T follicular helper cell (primary cell): Measurements from ENCODE around the gene PSMD13.

Source experiments
- DNase-seq: peaks from one replicate; pipeline ENCODE4 v3.0.0-alpha.2; 2020; ENCODE audit warnings: low read depth

PSMD13 gene

DNA sequence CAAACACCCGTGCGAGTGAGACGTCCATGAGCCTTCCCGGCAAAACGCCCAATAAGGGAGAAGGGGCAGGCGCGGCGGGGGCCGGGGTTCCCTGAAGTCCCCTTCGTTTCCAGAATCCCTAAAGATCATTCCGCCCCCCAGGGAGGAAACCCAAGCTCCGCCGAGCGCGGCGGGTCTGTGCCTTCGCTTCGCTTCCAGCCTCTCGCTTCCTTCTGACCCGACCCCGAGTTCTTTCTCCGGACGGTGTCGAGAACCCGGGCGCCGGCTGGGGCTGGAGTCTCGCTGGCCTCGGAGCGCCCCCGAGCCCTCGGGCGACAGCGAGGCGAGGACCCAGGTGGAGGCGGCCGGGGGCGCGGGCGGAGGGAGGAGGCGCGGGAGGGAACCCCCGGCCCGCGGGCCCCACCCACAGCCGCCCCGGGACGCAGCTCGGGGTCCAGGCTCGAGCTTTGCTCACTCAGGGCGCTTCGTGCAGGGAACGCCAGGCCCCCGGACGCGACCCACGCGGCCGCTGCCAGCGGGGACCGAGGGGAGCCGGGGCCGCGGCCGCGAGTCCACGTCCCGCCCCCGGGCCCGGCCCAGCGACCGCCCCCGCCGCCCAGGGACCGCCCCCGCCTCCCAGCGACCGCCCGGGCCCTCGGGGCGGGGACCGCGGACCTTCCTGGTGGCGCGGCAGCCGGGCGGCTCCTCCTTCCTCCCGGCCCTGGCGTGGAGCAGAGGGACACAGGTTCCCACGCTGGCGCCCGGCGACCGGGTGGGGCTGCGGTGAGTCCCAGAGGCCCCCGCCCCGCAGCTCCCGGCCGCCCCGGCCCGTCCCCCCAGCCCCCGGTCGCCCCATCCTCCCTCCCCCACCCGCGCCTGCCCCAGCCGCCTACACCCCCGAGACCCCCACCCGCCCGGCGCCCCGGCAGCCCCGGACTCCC lies 52.0 kb downstream of the PSMD13 start, which contains the start of gene PGGHG:
PGGHG (plus strand) TSS at position 649 of the 920 bp plus-strand sequence. CDS start 691 bp downstream, outside the sequence.
- DNase-seq = no peak

DNA sequence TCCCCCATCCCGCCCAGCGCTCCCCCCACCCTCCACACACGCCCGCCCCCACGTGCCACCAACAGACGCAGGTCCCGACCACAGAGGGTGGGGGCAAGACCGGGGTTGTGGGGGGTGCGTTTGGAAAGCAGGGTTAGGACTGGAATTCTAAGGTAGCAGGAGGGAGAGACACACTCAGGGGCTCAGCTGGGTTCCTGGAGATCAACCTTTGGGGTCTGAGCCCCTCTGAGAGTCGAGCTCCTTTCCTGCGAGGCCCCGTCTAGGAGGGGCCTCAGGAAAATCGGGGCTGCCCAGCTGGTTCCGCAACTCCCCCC lies 52.6 kb downstream of the PSMD13 start:
- DNase-seq = no peak

DNA sequence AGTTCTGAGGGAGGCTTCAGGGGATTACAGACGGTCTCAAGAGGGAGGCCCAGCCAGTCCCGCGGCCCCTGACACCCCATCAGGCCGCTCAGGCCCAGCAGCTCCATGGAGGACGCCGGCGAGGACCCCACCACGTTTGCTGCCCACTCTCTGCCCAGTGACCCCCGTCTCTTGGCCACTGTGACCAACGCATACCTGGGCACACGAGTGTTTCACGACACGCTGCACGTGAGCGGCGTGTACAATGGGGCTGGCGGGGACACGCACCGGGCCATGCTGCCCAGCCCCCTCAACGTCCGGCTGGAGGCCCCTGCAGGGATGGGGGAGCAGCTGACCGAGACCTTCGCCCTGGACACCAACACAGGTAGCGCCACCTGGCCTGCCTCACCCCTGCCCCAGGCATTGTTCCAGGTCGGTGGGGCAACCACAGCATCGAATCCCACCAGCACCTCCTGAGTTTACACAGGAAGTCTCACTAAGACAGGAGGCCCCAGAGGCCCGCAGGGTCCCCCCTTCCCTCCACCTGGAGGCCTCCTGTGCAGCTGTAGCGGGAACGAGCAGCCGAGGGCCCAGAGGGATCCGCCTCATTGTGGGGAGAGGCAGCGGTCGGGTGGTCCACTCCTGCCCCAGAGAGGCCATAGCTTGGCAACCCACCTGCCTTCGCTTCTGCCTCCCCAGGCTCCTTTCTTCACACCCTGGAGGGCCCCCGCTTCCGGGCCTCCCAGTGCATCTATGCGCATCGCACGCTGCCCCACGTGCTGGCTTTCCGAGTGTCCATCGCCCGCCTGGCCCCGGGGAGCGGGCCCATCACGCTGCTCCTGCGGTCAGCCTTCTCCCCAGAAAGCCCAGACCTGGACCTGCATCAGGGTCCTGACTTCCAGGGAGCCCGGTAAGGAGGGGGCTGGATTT lies 53.2 kb downstream of the PSMD13 start:
- DNase-seq = no peak

DNA sequence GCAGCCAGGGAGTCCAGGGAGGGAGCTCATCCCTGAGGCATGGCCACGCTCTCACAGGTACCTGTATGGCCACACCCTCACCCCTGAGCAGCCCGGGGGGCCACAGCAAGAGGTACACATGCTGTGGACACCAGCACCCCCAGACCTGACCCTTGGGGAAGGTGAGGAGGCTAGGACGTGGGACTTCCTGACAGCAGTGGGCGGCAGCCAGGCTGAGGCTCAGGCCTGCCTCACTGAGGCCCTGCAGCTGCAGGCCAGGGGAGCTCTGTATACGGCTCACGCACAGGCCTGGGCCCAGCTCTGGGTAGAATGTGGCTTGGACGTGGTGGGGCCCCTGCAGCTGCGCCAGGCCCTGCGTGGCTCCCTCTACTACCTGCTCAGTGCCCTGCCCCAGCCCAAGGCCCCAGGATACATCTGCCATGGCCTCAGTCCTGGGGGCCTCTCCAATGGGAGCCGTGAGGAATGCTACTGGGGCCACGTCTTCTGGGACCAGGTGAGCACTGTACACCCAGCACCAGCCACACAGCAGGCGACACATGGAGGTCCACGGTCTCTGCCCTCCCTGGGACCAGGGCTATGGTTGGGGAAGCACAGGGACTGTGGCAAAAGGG lies 54.0 kb downstream of the PSMD13 start:
- no peak for DNase-seq

DNA sequence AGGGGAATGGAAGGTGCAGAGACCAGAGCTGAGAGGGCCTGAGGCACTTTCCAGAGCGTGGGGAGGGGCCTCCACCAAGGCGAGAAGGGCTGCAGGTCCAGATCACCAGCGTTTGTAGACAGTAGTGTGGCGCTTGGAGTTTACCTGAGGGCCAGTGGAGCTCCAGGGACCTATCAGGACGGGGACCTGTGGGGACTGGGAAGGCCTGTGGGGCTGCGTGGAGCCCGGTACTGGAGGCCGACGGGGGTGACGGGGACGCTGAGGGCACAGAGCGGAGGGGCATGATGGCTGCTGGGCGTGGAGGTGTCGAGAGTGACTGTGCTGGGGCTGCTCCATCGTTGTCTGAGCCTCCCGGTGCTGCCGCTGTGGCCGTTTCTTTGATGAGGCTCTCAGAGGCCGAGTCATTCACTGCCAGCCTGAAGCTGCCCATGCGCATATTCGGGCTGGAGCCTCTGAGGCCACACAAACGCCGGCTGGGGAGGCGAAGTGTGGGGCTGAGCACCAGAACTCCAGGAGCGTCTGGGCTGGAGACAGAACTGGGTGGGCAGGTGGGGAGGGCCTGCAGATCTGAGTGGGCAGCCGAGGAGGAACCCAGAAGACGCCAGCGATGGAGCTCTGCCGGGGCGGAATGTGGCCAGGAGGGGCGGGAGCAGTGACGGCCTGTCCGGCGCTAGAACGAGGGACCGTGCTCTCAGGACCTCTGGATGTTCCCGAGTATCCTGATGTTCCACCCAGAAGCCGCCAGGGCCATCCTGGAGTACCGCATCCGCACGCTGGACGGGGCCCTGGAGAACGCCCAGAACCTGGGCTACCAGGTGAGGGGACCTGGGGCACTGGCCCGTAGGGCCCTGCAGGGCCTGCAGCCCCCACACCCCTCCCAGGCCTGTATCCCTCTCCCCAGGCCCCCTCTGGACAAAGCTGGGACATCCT lies 54.8 kb downstream of the PSMD13 start:
- DNase-seq = no peak

DNA sequence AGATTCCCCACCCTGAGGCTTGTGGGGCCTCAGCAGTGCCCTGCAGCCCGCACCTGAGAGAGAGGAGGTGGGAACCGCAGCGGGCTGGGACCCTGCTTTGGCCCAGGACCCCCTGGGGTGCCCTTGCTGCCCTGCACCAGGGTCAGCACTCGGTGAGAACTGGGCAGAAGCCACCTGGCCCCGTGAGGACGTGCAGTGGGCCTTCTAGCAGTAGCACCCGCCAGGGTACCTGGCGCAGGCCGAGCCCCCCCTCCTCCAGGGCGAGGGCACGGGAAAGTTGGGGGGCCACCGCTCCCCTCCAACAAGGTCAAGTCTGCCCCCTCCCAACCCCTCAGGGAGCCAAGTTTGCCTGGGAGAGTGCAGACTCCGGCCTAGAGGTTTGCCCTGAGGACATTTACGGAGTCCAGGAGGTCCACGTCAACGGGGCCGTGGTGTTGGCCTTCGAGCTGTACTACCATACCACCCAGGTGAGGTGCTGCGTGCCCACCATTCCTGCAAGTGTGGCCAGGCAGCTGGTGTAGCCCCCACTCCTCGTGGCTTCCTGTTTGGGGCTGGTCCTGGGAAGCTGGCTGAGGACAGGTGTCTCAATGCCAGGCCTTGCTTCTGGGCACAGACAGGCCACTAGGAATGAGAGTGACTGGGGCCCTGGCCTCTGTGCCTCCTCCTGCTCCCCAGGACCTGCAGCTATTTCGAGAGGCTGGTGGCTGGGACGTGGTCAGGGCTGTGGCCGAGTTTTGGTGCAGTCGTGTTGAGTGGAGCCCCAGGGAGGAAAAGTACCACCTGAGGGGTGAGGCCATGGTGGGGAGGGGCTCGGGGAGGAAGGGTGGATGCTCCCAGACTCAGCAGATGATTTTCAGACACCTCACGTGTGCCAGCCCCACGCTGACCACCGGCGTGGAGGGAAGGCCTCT lies 55.7 kb downstream of the PSMD13 start:
- DNase-seq = no peak

DNA sequence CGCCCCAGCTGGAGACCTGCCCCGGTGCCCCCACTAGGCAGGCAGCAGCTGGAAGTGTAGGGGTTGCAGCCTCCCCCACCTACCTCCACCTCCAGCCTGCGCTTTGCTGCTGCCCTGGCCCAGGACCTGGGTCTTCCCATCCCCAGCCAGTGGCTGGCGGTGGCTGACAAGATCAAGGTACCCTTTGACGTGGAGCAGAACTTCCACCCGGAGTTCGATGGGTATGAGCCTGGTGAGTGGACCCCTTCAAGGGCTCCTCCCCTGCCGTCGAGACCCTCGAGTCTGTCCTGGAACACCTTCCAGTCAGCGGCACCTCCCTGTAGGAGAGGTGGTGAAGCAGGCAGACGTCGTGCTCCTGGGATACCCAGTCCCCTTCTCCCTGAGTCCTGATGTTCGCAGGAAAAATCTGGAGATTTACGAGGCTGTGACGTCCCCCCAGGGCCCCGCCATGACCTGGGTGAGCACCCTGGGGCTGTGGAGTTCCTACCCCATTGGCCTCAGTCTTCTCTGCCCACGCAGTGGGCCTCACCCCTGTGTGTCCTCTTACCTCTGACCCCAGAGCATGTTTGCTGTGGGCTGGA lies 56.6 kb downstream of the PSMD13 start:
- no peak for DNase-seq

DNA sequence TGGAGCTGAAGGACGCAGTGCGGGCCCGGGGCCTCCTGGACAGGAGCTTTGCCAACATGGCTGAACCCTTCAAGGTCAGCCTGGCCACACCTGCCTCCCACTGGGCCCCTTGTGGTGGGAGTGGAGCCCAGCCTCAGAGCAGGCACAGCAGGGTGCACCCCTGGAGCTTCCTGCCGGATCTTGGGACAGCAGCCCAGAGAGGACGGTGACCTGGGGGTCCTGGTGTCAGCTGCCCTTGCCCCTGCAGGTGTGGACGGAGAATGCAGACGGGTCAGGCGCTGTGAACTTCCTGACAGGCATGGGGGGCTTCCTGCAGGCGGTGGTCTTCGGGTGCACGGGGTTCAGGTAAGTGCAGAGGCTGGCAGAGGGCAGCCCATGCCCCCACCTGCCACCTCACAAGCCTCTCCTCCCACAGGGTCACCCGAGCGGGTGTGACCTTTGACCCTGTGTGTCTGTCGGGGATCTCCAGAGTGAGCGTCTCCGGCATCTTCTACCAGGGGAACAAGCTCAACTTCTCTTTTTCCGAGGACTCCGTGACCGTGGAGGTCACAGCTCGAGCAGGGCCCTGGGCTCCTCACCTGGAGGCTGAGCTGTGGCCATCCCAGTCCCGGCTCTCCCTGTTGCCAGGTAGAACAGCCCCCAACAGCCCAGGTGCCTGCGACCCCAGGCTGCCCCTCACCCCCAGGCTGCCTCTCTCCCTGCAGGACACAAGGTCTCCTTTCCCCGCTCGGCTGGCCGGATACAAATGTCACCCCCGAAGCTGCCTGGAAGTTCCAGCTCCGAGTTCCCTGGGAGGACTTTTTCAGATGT lies 57.3 kb downstream of the PSMD13 start:
- no peak for DNase-seq

DNA sequence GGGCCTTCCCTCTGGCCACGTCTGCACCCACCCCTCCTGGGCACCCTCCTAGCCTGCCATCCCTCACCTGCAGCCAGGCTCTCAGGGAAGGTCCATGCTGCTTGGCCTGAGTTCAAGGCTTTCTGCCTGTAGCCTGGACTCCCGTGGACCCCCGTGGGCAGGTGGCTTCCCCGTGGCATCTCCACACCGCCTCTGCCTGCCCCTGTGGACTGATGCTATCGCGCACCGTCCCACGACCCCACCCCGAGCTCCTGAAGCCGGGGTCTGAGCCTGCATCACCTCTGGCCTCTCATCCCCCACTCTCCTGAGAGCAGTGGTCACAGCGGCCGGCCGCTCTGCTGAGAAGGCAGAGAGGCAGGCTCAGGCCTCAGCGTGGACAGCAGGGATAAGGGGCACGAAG lies 58.0 kb downstream of the PSMD13 start:
- no peak for DNase-seq

DNA sequence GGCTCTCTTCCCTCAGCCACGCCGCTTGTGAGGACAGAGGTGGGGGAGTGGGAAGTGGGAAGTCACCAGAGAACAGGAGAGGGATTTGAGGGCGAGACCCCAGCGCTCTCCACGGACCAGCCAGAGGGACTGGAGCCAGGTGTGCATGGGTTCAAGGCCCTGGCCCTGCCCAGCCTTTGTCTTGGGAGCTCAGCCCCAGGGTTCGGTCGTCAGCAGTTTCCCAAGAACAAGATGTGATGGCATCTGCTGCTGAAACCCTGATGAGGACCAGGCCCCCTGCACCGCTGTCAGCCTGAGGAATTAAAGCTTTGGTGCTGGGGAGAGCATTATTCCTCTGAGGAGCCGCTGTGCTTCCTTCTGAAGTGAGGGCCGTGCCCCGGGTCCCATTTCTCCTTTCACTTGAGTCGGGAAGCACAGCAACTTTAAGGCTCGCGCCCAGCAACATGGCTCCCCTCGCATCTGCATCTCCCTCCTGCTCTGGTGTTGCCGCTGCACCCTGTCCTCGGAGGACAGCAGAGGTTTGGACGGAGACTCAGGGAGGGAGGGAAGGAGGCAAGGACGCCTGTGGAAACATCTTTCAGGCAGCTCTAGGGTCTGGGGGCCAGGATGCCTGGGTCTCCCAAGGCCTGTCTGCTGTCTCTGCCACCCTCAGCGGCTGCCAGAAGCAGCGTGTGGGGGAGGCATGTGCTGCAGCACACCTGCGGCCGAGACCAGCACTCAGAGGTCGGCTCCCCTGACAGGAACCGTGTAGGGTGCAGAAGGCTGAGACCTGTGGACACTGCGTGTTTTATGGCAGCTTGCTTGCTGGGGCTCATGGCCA lies 58.8 kb downstream of the PSMD13 start:
- no peak for DNase-seq

DNA sequence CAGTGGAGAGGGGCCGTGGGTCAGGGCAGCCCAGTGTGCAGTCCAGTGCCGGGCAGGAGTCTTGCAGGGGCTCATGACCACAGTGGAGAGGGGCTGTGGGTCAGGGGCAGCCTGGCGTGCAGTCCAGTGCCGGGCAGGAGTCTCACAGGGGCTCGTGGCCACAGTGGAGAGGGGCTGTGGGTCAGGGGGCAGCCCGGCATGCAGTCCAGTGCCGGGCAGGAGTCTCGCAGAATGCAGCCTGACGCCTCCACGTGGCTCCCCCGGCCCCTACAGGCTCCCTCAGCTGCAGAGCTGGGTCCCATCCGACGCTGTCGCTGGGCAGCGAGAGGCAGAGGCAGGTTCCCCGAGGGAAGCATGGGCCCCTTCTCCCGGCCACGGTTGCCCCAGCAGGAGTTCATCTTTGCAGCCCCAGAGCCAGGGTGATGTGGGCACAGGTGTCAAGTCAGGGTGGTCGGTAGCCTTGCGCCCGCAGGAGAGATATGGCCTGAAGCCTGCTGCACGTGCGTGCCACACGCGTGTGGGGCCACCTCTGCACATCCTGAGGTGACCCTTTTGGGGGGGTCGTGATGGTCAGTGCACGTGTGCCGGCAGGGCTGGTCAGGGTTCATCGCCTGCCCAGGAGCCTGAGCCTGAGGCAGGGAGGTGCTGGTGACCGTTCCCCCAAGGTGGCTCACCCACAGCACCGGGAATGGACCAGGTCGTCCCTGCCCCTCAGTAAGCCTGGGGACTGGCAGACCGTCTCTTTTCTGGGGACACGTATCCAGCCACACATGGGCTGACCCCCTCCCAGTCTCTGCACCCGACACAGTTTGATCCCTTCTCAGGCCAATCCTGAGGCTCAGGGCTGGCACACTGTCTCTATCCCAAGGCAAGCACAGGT lies 59.6 kb downstream of the PSMD13 start:
- DNase-seq = no peak

DNA sequence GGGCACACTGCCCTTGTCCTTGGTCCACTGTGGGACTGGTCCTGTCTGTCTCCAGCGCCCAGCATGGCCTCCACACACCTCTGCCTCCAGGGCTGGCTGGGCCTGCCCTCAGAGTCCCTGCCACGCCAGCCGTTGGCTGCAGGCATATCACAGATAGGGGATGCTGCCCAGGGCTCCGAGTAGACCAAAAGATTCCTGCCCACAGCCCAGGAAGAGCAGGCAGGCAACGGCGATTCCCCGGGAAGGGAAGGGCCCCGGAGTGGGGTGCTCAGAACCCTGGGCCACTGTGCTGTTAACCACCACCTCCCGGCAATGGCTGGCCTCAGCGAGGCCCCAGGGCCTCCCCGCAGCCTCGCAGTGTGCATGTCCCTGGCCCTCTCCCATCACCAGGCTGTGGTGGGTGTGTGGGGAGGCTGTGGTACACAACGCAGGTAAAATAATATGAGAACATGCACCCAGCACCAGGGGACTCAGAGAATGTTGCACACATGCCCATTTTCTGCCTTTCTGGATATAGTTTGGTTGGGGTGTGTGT lies 60.3 kb downstream of the PSMD13 start:
- DNase-seq = no peak

DNA sequence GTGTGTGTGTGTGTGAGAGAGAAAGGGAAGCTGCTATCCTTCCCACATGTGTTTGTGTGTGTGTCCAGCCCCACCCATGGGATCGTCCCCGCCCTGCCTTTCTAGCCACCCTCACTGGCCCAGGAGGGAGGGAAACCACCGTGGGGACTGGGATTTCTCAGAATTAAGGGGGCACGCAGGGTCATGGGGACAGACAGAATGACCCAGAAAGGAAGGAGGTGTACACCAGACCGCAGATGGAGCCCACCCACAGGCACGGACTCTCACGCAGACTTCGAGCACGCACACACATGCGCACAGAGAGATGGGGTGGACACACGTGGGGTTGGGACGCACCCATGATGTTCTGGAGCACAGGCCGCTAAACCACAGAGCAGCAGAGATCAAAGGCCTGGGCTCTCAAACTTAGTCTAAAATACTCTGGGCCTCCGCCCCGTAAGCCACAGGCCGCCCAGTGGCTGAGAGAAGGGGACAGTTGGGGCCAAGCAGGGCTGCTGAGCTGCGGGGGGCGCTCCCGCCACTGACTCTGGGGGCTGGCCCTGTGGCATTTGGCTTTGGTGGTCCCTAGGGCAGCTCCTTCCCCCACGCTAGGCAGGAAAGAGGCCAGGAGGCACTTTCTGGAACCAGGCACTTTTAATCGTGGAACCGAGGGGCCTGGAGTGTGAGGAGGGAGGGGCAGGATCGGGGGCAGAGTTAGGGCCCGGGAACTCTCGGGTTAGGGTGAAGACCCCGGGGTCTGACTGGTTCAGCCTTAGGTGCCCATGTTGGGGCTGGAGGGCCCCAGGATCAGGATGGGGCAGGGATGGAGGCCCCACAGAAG lies 61.0 kb downstream of the PSMD13 start:
- no peak for DNase-seq

DNA sequence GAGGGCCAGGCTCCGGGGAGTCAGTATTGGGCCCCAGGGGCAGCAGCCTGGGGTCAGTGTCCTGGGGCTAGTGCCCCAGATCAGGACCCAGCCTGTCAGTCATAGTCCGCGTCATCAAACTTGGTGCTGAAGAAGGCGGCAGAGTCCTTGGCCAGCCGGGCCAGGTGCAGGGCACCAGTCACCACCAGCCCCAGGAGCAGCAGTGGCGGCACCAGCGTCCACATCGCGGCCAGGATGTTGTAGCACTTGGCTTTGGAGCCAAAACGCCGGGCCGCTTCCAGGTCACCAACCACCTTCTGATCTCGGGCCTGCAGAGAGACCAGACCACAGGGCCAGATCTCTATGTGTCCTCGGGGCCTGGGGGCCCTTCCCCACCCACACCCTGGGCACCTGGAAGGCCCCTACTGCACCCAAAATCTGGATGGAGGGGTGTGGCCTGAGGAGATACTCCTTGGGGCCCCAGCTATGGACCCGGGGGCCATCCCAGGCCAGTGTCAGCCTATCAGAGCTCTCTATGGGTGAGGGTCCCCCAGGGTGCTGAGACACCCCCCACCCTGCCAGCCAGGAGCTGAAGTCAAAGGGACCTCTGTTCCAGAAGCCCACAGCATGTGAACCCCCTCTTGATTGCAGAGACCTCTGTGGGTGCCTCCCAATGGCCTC lies 61.8 kb downstream of the PSMD13 start:
- no peak for DNase-seq
